ENCODE results near the gene LTA.

The LTA gene

DNA sequence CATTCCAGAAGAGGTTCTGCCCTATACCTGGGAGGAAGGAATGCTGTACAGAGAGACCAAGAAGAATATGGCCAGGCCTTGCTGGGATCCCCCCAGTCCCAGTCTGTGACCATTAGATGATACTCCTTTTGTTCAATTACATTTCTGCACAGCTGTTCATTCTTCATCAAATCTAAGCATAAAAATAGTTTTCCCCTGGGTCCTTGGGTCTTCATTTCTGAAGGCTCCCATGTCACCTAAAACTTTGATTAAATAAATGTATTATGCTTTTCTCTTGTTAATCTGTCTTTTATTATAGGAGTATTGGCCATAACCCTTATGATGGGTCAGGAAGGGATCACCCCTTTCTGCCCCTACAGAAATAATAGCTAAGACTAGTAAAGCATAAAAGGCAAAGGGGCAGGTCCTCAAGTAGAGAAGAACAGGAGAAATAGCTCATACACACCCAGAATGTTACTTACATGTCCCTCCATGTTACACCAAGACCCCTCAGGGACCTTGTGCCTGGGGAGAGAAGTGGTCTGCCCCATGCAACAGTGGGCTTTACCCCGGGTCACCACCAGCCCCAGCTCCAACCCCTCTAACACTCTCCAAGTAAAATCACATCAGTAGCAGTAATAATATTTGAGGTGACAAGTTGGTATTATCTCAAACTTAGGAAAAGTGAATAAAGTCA, 2.1 kb upstream of the LTA start:
- POLR2A ChIA-PET, result interaction anchor here (1.1 to 1.6 kb wide), 2 partner anchors 10 to 29 kb away, joined by 3 to 5 read pairs; no protein-coding TSS in a partner anchor
- no peaks in the 10 kb centered on the region for H3K4me1 ChIP-seq (ENCODE audit: control insufficient read depth, insufficient read depth, low read length)
- TF ChIP-seq ZNF138 (tag by site-specific recombination; IDR thresholded peaks at IDR 0.05; ENCODE audit: borderline replicate concordance) (no peak), ZNF19 (tag by site-specific recombination; IDR thresholded peaks at IDR 0.05; ENCODE audit: low read depth) (no peak), ZNF544 (tag by site-specific recombination; IDR thresholded peaks at IDR 0.05) (no peak), BCL11B (tag by site-specific recombination; IDR thresholded peaks at IDR 0.05; ENCODE audit: low read depth) (no peak), ZNF202 (tag by site-specific recombination; IDR thresholded peaks at IDR 0.05; ENCODE audit: borderline replicate concordance) (no peak), ZNF830 (tag by site-specific recombination; IDR thresholded peaks at IDR 0.05; ENCODE audit: low read depth) (no peak), ZNF623 (tag by site-specific recombination; IDR thresholded peaks at IDR 0.05) (no peak)
- TF ChIP-seq, protein P1, sequence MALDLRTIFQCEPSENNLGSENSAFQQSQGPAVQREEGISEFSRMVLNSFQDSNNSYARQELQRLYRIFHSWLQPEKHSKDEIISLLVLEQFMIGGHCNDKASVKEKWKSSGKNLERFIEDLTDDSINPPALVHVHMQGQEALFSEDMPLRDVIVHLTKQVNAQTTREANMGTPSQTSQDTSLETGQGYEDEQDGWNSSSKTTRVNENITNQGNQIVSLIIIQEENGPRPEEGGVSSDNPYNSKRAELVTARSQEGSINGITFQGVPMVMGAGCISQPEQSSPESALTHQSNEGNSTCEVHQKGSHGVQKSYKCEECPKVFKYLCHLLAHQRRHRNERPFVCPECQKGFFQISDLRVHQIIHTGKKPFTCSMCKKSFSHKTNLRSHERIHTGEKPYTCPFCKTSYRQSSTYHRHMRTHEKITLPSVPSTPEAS (tag by site-specific recombination; IDR thresholded peaks at IDR 0.05), result no peak
- TF ChIP-seq, protein P2, sequence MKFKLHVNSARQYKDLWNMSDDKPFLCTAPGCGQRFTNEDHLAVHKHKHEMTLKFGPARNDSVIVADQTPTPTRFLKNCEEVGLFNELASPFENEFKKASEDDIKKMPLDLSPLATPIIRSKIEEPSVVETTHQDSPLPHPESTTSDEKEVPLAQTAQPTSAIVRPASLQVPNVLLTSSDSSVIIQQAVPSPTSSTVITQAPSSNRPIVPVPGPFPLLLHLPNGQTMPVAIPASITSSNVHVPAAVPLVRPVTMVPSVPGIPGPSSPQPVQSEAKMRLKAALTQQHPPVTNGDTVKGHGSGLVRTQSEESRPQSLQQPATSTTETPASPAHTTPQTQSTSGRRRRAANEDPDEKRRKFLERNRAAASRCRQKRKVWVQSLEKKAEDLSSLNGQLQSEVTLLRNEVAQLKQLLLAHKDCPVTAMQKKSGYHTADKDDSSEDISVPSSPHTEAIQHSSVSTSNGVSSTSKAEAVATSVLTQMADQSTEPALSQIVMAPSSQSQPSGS (tag by site-specific recombination; IDR thresholded peaks at IDR 0.05; ENCODE audit: low read depth), result no peak
- TF ChIP-seq, protein P3, sequence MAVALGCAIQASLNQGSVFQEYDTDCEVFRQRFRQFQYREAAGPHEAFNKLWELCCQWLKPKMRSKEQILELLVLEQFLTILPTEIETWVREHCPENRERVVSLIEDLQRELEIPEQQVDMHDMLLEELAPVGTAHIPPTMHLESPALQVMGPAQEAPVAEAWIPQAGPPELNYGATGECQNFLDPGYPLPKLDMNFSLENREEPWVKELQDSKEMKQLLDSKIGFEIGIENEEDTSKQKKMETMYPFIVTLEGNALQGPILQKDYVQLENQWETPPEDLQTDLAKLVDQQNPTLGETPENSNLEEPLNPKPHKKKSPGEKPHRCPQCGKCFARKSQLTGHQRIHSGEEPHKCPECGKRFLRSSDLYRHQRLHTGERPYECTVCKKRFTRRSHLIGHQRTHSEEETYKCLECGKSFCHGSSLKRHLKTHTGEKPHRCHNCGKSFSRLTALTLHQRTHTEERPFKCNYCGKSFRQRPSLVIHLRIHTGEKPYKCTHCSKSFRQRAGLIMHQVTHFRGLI (tag by site-specific recombination; IDR thresholded peaks at IDR 0.05), result no peak
- TF ChIP-seq, protein P4, sequence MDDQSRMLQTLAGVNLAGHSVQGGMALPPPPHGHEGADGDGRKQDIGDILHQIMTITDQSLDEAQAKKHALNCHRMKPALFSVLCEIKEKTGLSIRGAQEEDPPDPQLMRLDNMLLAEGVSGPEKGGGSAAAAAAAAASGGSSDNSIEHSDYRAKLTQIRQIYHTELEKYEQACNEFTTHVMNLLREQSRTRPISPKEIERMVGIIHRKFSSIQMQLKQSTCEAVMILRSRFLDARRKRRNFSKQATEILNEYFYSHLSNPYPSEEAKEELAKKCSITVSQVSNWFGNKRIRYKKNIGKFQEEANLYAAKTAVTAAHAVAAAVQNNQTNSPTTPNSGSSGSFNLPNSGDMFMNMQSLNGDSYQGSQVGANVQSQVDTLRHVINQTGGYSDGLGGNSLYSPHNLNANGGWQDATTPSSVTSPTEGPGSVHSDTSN (CRISPR knock-in tag; IDR thresholded peaks at IDR 0.05), result no peak
- TF ChIP-seq, protein P5, sequence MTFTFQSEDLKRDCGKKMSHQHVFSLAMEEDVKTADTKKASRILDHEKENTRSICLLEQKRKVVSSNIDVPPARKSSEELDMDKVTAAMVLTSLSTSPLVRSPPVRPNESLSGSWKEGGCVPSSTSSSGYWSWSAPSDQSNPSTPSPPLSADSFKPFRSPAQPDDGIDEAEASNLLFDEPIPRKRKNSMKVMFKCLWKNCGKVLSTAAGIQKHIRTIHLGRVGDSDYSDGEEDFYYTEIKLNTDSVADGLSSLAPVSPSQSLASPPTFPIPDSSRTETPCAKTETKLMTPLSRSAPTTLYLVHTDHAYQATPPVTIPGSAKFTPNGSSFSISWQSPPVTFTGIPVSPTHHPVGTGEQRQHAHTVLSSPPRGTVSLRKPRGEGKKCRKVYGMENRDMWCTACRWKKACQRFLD (tag by site-specific recombination; IDR thresholded peaks at IDR 0.05), result no peak
- TF ChIP-seq, protein P6, sequence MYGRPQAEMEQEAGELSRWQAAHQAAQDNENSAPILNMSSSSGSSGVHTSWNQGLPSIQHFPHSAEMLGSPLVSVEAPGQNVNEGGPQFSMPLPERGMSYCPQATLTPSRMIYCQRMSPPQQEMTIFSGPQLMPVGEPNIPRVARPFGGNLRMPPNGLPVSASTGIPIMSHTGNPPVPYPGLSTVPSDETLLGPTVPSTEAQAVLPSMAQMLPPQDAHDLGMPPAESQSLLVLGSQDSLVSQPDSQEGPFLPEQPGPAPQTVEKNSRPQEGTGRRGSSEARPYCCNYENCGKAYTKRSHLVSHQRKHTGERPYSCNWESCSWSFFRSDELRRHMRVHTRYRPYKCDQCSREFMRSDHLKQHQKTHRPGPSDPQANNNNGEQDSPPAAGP (tag by site-specific recombination; IDR thresholded peaks at IDR 0.05), result no peak
- TF ChIP-seq, protein P7, sequence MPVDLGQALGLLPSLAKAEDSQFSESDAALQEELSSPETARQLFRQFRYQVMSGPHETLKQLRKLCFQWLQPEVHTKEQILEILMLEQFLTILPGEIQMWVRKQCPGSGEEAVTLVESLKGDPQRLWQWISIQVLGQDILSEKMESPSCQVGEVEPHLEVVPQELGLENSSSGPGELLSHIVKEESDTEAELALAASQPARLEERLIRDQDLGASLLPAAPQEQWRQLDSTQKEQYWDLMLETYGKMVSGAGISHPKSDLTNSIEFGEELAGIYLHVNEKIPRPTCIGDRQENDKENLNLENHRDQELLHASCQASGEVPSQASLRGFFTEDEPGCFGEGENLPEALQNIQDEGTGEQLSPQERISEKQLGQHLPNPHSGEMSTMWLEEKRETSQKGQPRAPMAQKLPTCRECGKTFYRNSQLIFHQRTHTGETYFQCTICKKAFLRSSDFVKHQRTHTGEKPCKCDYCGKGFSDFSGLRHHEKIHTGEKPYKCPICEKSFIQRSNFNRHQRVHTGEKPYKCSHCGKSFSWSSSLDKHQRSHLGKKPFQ (tag by site-specific recombination; IDR thresholded peaks at IDR 0.05), result no peak
- TF ChIP-seq, protein P8, sequence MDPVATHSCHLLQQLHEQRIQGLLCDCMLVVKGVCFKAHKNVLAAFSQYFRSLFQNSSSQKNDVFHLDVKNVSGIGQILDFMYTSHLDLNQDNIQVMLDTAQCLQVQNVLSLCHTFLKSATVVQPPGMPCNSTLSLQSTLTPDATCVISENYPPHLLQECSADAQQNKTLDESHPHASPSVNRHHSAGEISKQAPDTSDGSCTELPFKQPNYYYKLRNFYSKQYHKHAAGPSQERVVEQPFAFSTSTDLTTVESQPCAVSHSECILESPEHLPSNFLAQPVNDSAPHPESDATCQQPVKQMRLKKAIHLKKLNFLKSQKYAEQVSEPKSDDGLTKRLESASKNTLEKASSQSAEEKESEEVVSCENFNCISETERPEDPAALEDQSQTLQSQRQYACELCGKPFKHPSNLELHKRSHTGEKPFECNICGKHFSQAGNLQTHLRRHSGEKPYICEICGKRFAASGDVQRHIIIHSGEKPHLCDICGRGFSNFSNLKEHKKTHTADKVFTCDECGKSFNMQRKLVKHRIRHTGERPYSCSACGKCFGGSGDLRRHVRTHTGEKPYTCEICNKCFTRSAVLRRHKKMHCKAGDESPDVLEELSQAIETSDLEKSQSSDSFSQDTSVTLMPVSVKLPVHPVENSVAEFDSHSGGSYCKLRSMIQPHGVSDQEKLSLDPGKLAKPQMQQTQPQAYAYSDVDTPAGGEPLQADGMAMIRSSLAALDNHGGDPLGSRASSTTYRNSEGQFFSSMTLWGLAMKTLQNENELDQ (tag by site-specific recombination; IDR thresholded peaks at IDR 0.05; ENCODE audit: low read depth), result no peak
- TF ChIP-seq, protein P9, sequence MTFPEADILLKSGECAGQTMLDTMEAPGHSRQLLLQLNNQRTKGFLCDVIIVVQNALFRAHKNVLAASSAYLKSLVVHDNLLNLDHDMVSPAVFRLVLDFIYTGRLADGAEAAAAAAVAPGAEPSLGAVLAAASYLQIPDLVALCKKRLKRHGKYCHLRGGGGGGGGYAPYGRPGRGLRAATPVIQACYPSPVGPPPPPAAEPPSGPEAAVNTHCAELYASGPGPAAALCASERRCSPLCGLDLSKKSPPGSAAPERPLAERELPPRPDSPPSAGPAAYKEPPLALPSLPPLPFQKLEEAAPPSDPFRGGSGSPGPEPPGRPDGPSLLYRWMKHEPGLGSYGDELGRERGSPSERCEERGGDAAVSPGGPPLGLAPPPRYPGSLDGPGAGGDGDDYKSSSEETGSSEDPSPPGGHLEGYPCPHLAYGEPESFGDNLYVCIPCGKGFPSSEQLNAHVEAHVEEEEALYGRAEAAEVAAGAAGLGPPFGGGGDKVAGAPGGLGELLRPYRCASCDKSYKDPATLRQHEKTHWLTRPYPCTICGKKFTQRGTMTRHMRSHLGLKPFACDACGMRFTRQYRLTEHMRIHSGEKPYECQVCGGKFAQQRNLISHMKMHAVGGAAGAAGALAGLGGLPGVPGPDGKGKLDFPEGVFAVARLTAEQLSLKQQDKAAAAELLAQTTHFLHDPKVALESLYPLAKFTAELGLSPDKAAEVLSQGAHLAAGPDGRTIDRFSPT (tag by site-specific recombination; IDR thresholded peaks at IDR 0.05), result no peak

More for the DNA sequence above, 2.1 kb upstream of the LTA start:
- no peaks in the 10 kb centered on the region for H3K36me3 ChIP-seq (ENCODE audit: control insufficient read depth in 2 of 2, insufficient read depth in 1 of 2, low read length in 2 of 2)
- CTCF ChIA-PET, result interaction anchor here (0.6 to 6.5 kb wide), 6 partner anchors 11 to 264 kb away, joined by 3 to 71 read pairs (median 6); partner anchors contain the start of genes ATP6V1G2, LST1 and LTB
- no peaks in the 10 kb centered on the region for H3K9me3 ChIP-seq (ENCODE audit: control insufficient read depth, insufficient read depth, low read depth, low read length)
- no peak overlapping the region for H3K4me3 ChIP-seq (ENCODE audit: low read depth, low read length)
- no peak overlapping the region for H3K27ac ChIP-seq (ENCODE audit: extremely low read depth, low read depth, low read length)
